Testis (tissue), 2 donors: Measurements from ENCODE around the gene FRAT2.

Experiments
- POLR2A ChIP-seq: fragments of 450-650 bp; IDR thresholded peaks from one replicate; pipeline ENCODE4 v1.6.1; 2017; ENCODE audit warnings: antibody characterized with exemption, mild to moderate bottlenecking, moderate library complexity
- TF ChIP-seq, protein P1 (sequence below), 3 experiments: fragments of 450-650 bp in 2 of 3; fragments of 200-600 bp in 1 of 3; sonication (generic) in 1 of 3; IDR thresholded peaks; one replicate each; pipeline ENCODE4 v1.5.1; 2016 to 2019; ENCODE audit warnings: antibody characterized with exemption in 3 of 3, mild to moderate bottlenecking in 2 of 3, moderate library complexity in 1 of 3

DNA sequence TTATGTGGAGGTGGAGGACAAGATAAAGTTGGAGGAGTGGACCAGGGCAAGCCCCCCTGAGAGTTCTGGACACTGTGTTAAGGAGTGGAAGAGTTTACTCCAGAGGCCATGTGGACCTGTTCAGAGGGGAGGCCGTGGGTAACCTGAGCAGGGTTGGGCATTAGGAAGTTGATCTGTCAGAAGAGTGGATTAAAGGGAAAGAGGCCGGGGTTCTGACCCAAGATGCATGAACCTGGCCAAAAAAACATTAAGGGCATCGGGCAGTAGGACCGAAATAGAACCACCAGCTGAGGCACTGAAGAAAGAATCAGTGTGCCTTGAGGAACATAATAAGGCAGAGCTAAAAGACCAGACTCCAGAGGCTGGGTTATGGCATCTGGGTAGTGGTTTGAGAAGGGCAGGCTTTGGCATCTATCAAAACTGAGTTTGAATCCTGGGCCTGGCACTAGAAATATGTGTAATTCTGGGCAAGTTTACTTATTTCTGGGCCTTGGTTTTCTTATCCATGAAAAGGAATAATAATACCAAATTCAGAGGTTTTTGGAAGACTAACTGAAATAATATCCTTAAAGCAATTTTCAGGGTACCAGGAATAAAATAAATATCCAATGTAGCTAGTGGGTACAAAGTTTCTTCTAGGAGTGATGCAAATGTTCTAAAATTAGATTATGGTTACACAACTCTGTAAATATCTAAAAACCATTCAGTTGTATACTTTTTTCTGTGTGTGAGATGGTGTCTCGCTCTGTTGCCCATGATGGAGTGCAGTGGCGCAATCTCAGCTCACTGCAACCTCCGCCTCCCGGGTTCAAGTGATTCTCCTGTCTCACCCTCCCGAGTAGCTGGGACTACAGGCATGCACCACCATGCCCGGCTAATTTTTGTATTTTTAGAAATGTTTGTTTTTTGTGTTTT, 26.4 kb downstream of the FRAT2 start:
- TF ChIP-seq, protein P1, sequence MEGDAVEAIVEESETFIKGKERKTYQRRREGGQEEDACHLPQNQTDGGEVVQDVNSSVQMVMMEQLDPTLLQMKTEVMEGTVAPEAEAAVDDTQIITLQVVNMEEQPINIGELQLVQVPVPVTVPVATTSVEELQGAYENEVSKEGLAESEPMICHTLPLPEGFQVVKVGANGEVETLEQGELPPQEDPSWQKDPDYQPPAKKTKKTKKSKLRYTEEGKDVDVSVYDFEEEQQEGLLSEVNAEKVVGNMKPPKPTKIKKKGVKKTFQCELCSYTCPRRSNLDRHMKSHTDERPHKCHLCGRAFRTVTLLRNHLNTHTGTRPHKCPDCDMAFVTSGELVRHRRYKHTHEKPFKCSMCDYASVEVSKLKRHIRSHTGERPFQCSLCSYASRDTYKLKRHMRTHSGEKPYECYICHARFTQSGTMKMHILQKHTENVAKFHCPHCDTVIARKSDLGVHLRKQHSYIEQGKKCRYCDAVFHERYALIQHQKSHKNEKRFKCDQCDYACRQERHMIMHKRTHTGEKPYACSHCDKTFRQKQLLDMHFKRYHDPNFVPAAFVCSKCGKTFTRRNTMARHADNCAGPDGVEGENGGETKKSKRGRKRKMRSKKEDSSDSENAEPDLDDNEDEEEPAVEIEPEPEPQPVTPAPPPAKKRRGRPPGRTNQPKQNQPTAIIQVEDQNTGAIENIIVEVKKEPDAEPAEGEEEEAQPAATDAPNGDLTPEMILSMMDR (IDR thresholded peaks at IDR 0.05): no peak
- no peak for TF ChIP-seq POLR2A
